Measurements from ENCODE around the gene PRDM11. TPM values are rescaled to one million over a fixed set of nuclear protein-coding genes. Genes with fewer than 3 reads are reported as not detected.
"Not testable (repeated sequence)": the region's sequence is repeated elsewhere in the genome, so short reads cannot be mapped to it uniquely, and the experiment has no call there.

Gene PRDM11
- 4.8 and 7.6 TPM in 2 replicates for total RNA-seq

DNA sequence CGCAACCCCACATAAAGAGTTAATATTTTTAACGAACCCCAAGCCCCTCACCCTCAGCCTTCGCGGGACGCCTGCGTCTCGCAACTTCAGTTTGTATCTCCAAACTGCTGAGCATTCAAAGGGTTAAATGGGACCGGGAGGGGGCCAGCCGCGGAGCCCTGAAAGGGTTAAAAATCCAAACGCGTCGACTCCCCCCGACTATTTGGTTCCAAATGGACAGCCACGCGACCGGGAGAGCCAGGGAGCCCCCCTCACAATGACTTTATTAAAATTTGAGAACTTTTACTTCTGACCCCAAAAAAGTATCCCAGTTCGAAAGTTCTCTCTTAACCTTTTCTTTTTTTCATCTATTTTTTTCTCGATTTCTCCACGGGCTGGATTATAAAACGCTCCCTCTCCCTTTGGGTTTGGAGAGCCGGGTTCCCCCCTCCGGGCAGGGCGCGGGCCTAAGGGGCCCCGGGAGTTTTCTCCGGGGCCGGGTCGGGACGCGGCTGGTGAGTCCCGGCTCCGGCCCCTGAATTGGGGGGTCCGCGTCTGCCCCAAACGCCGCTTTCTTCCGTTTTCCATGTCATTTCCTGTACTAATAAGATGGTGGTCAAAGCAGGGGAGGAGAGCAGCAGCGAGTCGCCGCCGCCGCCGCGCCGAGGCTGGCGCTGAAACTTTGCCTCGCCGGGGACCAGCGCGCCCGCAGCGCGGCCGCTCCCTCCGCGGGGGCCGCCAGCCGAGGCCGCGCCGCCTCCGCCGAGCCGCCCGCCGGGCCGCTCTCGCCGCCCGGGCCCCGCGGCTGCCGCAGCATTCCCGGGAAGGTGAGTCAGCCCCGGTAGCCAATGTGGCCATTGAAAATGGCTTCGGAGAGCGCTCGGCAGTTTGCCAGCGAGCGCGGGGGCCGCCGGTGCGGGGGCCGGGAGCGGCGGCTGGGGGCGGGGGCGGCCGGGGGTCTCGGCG is at the start of gene PRDM11:
Gene PRDM11, plus strand, starts transcription at position 568 of the 945 bp plus-strand sequence. CDS start 35,128 bp downstream, outside the sequence.
- no peak for DNase-seq (ENCODE audit: extremely low read depth, low read depth, low spot score)

DNA sequence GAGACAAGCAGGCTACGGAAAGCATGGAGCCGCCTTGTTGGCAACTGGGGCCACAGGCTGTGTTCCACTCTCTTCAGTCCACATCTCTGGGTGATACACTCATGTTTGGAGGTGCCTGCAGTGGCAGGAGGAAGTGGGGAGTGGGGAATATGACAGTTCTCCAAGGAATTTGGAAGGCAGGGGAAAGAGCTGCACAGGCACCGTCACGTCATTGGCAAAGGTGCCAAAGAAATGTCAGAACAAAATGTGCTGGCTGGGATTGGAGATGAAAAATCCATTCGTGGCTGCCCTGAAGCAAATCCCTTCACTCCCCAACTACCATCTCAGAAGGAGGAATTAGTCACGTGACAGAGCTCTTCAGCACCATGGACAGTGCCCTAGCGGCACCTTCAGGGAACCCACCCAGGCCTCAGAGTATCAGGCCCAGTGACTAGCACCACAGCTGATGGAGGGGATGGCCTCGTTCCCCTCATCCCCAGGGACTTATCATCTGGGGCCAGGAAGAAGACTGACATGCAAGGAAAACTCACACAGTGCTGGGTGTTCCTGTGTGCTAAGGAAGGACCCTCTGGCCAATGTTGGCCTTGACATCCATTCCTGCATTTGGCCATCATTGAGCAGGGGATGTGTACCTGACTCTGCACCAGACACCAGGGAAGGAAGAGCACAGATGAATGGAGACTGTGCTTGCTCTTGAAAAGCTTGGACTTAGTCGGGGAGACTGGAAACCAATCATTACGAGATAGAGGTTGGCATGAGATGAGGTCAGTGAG is 48.5 kb upstream of the PRDM11 start:
- peak; percentile 14 for DNase-seq (ENCODE audit: extremely low read depth, low read depth, low spot score)

DNA sequence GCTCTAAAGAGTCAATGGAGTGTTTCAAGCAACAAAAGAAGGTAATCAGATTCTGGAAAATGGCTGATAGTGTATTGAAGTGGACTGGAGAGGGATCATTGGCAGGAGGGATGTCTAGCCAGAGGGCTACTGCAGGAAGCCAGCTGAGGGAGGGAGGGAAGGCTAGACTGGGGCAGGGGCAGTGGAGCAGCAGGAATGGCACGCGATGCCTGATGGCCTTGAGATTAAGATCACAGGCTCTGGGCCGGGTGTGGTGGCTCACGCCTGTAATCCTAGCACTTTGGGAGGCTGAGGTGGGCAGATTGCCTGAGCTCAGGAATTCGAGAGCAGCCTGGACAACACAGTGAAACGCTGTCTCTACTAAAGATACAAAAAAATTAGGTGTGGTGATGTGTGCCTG is 47.5 kb upstream of the PRDM11 start:
- DNase-seq (ENCODE audit: extremely low read depth, low read depth, low spot score): no peak

- DNase-seq (ENCODE audit: extremely low read depth, low read depth, low spot score): no peak
Observed at GRCh38 chr11:45100339-45100738, 46.1 kb upstream of the PRDM11 start.

DNA sequence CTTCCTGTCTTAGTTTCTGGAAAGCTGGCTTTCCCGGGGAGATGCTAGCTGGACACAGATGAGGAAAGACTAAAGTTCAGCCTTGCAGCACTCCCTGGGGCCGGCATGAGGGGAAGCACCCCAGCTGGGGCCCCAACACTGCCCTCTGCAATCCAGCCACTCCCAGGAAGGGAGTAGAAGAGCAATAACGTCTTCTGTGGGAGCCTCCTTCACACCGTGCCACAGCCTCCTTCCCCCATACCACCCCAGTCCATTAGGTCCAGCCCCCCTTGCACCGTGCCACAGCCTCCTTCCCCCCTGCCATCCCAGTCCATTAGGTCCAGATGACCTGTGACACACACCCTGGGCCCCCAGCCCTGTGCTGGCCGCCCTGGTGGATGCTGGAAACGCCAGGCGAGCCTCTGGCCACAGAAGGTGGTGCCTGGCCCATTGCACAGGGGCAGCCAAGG is 44.1 kb upstream of the PRDM11 start:
- no peak for DNase-seq (ENCODE audit: extremely low read depth, low read depth, low spot score)

GRCh38 chr11:45102810-45103621 is 43.4 kb upstream of the PRDM11 start:
- peak; percentile 36 for DNase-seq (ENCODE audit: extremely low read depth, low read depth, low spot score)

GRCh38 chr11:45104006-45104789 is 42.2 kb upstream of the PRDM11 start:
- DNase-seq (ENCODE audit: extremely low read depth, low read depth, low spot score): no peak

DNA sequence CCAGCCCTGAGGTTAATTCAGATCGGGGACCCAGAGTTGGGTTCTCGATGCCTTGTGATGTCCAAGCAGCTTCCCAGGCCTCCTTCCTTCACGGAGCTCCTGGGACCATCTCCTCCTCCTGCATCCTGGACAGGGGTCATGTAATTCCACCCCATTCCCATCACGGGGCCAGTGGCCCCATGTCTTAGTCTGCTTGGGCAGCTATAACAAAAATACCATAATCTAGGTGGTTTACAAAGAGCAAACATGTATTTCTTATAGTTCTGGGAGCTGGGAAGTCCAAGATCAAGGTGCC is 41.7 kb upstream of the PRDM11 start:
- no peak for DNase-seq (ENCODE audit: extremely low read depth, low read depth, low spot score)

GRCh38 chr11:45105233-45105983 is 41.0 kb upstream of the PRDM11 start:
- DNase-seq (ENCODE audit: extremely low read depth, low read depth, low spot score): peak; percentile 18

DNA sequence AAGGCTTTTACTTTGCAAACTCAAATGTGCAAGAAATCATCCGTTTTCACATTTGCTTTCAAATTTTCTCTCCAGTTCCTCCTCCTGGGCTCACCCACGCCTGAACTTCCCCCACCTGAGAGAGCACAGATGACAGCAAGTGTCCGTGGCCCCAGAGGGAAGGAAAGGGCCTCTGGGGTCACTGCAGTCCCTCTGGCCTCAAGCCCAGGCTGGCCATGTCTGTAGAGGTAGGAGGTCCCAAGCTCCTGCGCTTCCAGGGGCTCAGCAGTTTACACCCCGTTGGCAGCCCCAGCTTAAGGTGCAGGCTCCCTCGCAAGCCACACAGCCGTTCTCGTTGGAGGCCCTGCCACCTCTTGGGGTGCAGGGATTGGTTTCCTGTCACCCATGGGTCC is 40.5 kb upstream of the PRDM11 start:
- no peak for DNase-seq (ENCODE audit: extremely low read depth, low read depth, low spot score)

DNA sequence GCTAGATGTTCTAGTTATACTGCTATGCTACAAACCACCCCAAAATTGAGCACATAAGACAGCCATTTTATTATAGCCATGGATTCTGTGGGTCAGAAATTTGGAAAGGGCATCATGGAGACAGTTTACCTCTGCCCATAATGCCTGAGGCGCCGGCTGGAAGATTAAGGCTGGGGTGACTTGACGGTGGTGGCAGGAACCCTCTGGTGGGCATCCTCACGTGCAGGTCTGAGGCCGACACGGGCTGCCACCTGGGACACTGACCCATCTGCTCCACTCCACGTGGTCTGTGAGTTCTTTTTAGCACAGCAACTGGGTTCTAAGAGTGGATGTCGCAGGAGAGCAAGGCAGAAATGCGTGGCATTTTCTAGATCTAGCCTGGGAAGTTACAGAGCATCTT is 40.0 kb upstream of the PRDM11 start:
- no peak for DNase-seq (ENCODE audit: extremely low read depth, low read depth, low spot score)

- no peak for DNase-seq (ENCODE audit: extremely low read depth, low read depth, low spot score)
Observed at GRCh38 chr11:45107029-45107428, 39.4 kb upstream of the PRDM11 start.

DNA sequence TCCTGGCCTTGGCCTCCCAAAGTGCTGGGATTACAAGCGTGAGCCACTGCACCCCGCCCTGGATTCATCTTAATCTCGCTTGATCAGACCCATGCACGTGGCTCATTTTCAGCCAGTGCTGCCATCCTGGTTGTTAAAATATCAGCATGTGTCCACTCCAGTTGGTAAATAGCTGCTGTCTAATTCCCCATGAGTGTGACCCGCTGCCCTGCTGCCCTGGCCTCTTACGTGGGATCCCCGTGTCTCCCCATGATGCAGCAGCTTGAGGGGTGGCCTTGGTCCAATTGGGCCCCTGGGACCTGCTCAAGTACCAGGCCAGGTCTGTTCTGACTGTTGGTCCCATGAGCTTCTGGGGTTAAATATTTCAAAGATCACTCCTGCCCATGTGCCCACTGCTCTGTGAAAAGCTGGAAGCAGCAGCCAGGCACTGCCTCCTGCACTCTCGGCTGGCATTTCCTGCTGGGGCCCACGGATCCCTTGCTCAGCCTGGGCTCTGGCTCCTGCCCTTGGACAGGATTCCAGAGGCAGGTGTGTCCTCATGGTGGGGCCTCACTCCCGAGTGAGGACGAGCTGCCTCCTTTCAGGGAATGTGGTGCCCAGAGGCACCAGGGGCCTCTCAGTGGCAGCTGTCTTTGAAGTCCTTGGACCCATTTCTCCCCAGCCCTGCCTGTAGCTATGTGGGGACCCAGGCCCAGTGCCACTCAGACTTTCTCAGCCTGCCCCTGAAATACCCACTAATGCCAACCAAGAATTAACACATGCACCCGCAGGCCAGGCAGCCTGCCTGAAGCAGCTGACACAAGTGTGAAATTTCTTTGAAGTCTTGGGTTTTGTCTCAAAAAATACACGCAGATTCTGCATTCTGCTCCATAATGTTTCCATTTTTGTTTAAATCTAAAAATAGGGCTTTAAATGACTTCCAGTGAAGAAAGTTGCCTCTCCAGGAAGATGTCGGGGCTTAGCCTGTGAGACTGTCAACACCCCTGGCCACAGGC is 38.1 kb upstream of the PRDM11 start:
- DNase-seq (ENCODE audit: extremely low read depth, low read depth, low spot score): no peak

DNA sequence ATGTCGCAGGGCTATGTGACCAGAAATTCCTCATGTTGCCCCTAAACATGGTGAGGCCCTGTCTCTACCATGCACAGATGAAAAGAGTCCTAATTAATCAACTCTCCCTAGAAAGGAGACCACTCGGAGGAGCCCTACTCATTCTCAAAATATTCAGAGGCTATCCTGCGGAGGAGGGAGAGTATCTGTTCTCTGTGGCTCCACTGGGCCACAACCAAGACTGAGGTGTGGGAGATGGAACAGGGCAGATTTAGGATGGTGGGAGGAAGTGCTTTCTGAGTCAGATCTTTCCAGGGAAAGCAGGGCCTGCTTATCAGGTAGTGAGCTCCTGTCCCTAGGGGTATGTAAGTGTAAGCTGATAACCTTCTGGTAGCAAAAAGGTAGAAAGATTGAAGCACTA is 37.0 kb upstream of the PRDM11 start:
- no peak for DNase-seq (ENCODE audit: extremely low read depth, low read depth, low spot score)

DNA sequence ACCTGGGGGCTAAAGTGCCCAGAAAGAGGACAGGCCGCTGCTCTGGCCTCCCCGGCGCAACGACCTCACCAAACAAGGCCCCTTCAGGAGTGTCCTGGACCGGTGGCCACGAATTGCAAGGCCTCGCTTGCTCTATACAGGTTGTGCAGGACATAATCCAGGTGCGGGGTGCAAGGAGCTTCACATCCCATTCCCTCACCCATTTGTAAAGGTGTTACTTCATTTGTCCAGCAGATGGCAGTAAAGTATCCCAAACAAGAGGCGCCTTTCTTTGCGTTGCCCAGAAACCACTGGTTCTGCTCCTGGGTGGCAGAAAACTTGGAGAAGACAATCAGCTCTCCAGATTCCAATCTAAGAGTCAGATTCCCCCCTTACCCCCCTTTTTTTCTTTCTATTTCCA is 35.9 kb upstream of the PRDM11 start:
- peak; percentile 37 for DNase-seq (ENCODE audit: extremely low read depth, low read depth, low spot score)

DNA sequence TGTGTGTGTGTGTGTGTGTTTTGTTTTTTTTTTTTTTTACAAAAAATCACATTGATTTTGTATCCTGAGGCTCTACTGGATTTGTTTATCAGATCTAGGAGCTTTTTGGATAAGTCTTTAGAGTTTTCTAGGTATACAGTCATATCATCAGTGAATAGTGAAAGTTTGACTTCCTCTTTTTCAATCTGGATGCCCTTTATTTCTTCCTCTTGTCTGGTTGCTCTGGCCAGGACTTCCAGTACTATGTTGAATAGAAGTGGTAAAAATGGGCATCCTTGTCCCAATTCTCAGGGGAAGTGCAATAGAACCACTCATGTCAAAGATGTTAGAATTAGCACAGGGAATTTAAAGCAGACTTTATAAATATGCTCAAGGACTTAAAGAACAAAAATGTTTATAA is 32.6 kb upstream of the PRDM11 start:
- DNase-seq (ENCODE audit: extremely low read depth, low read depth, low spot score): no peak

GRCh38 chr11:45127836-45128235 is 18.6 kb upstream of the PRDM11 start:
- DNase-seq (ENCODE audit: extremely low read depth, low read depth, low spot score): not testable (repeated sequence)

DNA sequence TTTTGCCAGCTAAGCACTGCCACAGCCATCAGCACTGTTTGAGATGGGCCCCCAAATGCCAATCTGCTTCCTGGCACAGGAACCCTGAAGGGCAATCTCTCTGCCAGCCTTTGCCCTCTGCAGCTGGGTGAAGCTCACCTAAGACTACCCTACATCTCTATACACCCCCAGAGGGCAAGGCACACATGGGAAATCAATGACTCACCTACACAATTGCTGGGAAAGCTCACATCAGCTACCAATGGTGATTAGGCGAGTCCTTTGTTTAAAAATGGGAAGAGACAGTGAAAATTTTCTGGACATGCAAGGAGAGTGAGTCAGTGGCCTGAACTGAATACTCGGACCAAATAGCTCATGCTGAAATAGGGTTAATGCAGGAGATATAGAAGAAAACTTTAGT is 12.6 kb upstream of the PRDM11 start:
- DNase-seq (ENCODE audit: extremely low read depth, low read depth, low spot score): no peak
